ENCODE results near the gene SRSF3.

SRSF3 gene

GRCh38 chr6:36563928-36564284 is 30.3 kb upstream of the SRSF3 start:
- TF ChIP-seq GATA3 (IDR thresholded peaks at IDR 0.05; ENCODE audit: low read depth, low read length): no peak
- TF ChIP-seq GATA2 (IDR thresholded peaks at IDR 0.05; ENCODE audit: low read depth, low read length): no peak

- no peak for TF ChIP-seq GATA2 (IDR thresholded peaks at IDR 0.05; ENCODE audit: low read depth, low read length)
- TF ChIP-seq GATA3 (IDR thresholded peaks at IDR 0.05; ENCODE audit: low read depth, low read length): no peak
Observed at GRCh38 chr6:36566418-36566905, 27.7 kb upstream of the SRSF3 start.

GRCh38 chr6:36570264-36570663 is 23.9 kb upstream of the SRSF3 start:
- TF ChIP-seq GATA2 (IDR thresholded peaks at IDR 0.05; ENCODE audit: low read depth, low read length): no peak
- no peak for TF ChIP-seq GATA3 (IDR thresholded peaks at IDR 0.05; ENCODE audit: low read depth, low read length)

GRCh38 chr6:36571122-36572043 is 22.8 kb upstream of the SRSF3 start:
- TF ChIP-seq GATA3 (IDR thresholded peaks at IDR 0.05; ENCODE audit: low read depth, low read length) (no peak), GATA2 (IDR thresholded peaks at IDR 0.05; ENCODE audit: low read depth, low read length) (no peak)

- no peak for TF ChIP-seq GATA3 (IDR thresholded peaks at IDR 0.05; ENCODE audit: low read depth, low read length)
Observed at GRCh38 chr6:36574679-36575078, 19.5 kb upstream of the SRSF3 start.

- TF ChIP-seq GATA3 (IDR thresholded peaks at IDR 0.05; ENCODE audit: low read depth, low read length) (no peak), GATA2 (IDR thresholded peaks at IDR 0.05; ENCODE audit: low read depth, low read length) (no peak)
Observed at GRCh38 chr6:36576578-36576977, 17.6 kb upstream of the SRSF3 start.

- TF ChIP-seq GATA3 (IDR thresholded peaks at IDR 0.05; ENCODE audit: low read depth, low read length) (no peak), GATA2 (IDR thresholded peaks at IDR 0.05; ENCODE audit: low read depth, low read length) (no peak)
Observed at GRCh38 chr6:36577301-36577700, 16.9 kb upstream of the SRSF3 start.

- no peak for TF ChIP-seq GATA2 (IDR thresholded peaks at IDR 0.05; ENCODE audit: low read depth, low read length)
- no peak for TF ChIP-seq GATA3 (IDR thresholded peaks at IDR 0.05; ENCODE audit: low read depth, low read length)
Observed at GRCh38 chr6:36578030-36578429, 16.1 kb upstream of the SRSF3 start.

- TF ChIP-seq GATA3 (IDR thresholded peaks at IDR 0.05; ENCODE audit: low read depth, low read length): no peak
- TF ChIP-seq GATA2 (IDR thresholded peaks at IDR 0.05; ENCODE audit: low read depth, low read length): no peak
Observed at GRCh38 chr6:36578431-36578830, 15.7 kb upstream of the SRSF3 start.

GRCh38 chr6:36580184-36580526 is 14.0 kb upstream of the SRSF3 start:
- no peak for TF ChIP-seq GATA3 (IDR thresholded peaks at IDR 0.05; ENCODE audit: low read depth, low read length)
- TF ChIP-seq GATA2 (IDR thresholded peaks at IDR 0.05; ENCODE audit: low read depth, low read length): no peak

GRCh38 chr6:36581716-36582115 is 12.4 kb upstream of the SRSF3 start:
- TF ChIP-seq GATA2 (IDR thresholded peaks at IDR 0.05; ENCODE audit: low read depth, low read length): no peak
- no peak for TF ChIP-seq GATA3 (IDR thresholded peaks at IDR 0.05; ENCODE audit: low read depth, low read length)

GRCh38 chr6:36586606-36587005 is 7.6 kb upstream of the SRSF3 start:
- no peak for TF ChIP-seq GATA3 (IDR thresholded peaks at IDR 0.05; ENCODE audit: low read depth, low read length)
- no peak for TF ChIP-seq GATA2 (IDR thresholded peaks at IDR 0.05; ENCODE audit: low read depth, low read length)

- no peak for TF ChIP-seq GATA2 (IDR thresholded peaks at IDR 0.05; ENCODE audit: low read depth, low read length)
- no peak for TF ChIP-seq GATA3 (IDR thresholded peaks at IDR 0.05; ENCODE audit: low read depth, low read length)
Observed at GRCh38 chr6:36590237-36590636, 3.9 kb upstream of the SRSF3 start.

GRCh38 chr6:36592221-36592655 is 1.9 kb upstream of the SRSF3 start:
- TF ChIP-seq GATA3 (IDR thresholded peaks at IDR 0.05; ENCODE audit: low read depth, low read length) (no peak), GATA2 (IDR thresholded peaks at IDR 0.05; ENCODE audit: low read depth, low read length) (no peak)

- TF ChIP-seq GATA3 (IDR thresholded peaks at IDR 0.05; ENCODE audit: low read depth, low read length): no peak
- TF ChIP-seq GATA2 (IDR thresholded peaks at IDR 0.05; ENCODE audit: low read depth, low read length): no peak
Observed at GRCh38 chr6:36593569-36594028, 563 bp upstream of the SRSF3 start.

All from SH-SY5Y (cell line).